ENCODE measurements around the gene CLIC4.
"Not testable (repeated sequence)": the region's sequence is repeated elsewhere in the genome, so short reads cannot be mapped to it uniquely, and the experiment has no call there.

The CLIC4 gene

DNA sequence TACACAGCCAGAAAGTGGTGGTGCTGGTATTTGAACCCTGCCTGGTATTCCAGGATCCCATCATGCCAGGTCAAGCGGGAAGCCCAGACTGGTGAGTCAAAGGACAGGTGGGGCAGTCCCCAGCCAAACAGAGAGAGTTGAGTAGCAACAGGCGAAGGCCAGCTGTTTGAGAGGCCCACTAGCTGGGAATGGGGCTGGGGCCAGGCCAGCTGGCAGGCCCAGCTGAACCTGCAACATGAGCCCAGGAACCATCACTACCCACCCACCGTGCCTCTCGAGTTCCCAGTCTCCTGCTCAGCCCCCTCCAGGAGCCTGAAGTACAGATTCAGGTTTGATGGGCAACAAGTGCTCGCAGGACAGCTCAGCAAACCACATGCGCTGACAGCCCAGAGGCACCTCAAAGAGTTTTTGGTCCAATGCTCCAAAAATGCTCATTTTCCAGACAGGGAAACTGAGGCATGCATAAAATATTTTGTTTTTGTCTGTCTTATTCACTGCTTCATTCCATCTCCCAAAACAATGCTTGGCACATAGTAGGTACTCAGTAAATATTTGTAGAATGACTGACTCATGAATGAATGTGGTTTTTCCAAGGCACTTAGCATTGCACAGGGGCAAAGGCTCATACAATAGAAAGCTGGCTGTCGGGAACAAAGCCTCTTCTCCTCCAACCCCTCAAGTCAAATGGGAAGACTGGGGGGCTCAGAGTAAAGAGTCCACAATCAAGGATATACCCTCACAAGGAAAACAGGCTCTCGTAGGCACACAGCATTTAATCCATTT lies 42.5 kb upstream of the CLIC4 start:
- peaks cover 17% of the 10 kb centered on the region for H3K27me3 Mint-ChIP-seq (ENCODE audit: low read depth, poor library complexity)
- no peak overlapping the region for H3K27ac Mint-ChIP-seq
- H3K9me3 Mint-ChIP-seq: no peaks in the 10 kb centered on the region
- no peak for DNase-seq
- TF ChIP-seq, protein P1, sequence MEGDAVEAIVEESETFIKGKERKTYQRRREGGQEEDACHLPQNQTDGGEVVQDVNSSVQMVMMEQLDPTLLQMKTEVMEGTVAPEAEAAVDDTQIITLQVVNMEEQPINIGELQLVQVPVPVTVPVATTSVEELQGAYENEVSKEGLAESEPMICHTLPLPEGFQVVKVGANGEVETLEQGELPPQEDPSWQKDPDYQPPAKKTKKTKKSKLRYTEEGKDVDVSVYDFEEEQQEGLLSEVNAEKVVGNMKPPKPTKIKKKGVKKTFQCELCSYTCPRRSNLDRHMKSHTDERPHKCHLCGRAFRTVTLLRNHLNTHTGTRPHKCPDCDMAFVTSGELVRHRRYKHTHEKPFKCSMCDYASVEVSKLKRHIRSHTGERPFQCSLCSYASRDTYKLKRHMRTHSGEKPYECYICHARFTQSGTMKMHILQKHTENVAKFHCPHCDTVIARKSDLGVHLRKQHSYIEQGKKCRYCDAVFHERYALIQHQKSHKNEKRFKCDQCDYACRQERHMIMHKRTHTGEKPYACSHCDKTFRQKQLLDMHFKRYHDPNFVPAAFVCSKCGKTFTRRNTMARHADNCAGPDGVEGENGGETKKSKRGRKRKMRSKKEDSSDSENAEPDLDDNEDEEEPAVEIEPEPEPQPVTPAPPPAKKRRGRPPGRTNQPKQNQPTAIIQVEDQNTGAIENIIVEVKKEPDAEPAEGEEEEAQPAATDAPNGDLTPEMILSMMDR (IDR thresholded peaks at IDR 0.05): no peak
- peaks cover 37% of the 10 kb centered on the region for H3K4me1 Mint-ChIP-seq
- H3K36me3 Mint-ChIP-seq (ENCODE audit: low read depth): no peaks in the 10 kb centered on the region
- H3K4me3 Mint-ChIP-seq: no peak overlapping the region

DNA sequence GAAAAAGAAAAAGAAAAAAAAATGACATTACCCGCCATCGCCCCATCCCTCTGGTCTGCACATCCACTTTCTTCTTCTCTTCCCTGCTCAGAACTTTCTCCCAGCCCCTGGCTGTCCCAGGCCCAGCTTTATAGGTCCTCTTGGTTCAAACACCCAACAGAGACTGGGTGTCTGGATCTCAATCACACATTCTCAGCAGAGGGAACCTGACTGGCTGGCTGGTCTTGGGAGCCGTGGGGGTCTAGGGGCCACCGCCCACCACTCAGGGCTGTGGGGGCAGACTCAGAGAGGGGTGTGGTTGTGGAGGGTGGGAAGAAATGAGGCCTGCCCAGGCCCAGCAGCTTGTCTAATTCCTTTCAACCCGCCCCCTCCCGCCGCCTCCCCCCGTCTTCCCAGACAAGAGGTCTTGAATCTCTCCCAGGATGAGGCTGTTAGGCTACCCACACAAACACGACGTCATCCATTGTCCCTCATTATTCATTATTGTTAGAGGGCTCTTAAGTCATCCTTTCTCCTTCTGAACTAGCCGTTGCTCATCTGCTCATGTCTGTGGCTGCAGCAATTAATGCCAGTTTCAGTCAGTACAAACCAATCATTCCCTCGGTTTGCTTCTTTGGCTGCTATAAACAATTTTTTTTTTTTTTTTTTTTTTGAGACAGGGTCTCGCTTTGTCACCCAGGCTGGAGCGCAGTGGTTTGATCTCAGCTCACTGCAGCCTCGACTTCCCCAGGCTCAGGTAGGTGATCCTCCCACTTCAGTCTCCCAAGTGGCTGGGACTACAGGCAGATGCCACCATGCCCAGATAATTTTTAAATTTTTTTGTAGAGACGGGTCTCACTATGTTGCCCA lies 40.6 kb upstream of the CLIC4 start:
- Mint-ChIP-seq H3K9me3 (no peaks in the 10 kb centered on the region), H3K27me3 (ENCODE audit: low read depth, poor library complexity) (peaks cover 17% of the 10 kb centered on the region), H3K36me3 (ENCODE audit: low read depth) (no peaks in the 10 kb centered on the region), H3K27ac (peak overlapping the region; percentile 69), H3K4me1 (peaks cover 37% of the 10 kb centered on the region), H3K4me3 (peak overlapping the region; percentile 3)
- TF ChIP-seq, protein P1 (IDR thresholded peaks at IDR 0.05): no peak
- no peak for DNase-seq

DNA sequence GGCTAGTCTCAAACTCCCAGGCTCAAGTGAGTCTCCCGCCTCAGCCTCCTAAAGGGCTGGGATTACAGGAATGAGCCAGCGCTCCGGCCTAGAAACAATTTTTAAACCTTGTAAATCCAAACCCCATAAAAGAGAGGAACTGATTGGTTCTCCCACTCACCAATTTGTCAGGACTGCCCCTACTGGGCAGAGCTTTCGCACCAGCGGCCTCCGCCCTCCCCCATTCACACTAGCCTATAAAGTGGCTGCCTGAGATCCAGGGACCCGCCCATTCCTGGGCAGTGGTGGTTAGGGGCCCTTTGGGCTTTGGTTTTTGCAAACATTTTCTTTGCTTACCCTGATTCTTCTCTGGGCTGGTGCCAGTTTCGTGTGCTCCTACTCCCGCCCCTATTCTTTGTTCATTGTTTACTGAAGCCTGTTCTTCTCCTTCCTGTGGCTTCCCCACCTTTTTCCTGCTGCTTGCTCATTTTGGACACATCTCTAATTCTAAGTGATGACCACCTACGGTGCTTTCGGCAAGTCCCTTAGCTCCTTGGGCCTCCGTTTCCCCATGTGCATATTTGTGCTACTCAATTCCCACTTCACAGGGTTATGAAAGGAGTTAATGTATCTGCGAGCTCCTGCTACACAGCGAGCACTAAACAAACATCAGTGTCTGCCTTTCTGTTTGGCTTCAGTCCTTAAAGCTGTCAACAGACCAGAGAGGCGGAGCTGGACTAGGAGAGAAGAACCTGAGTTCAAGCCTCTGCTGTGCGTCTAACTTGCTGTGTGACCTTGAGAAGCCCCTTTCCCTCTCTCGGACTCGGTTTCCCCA lies 39.8 kb upstream of the CLIC4 start:
- H3K36me3 Mint-ChIP-seq (ENCODE audit: low read depth): no peaks in the 10 kb centered on the region
- H3K27me3 Mint-ChIP-seq (ENCODE audit: low read depth, poor library complexity): peaks cover 13% of the 10 kb centered on the region
- DNase-seq: peak; percentile 69
- H3K4me3 Mint-ChIP-seq: peak overlapping the region; percentile 3
- TF ChIP-seq, protein P1 (IDR thresholded peaks at IDR 0.05): no peak
- H3K27ac Mint-ChIP-seq: peak overlapping the region; percentile 65
- H3K9me3 Mint-ChIP-seq: no peaks in the 10 kb centered on the region
- H3K4me1 Mint-ChIP-seq: peaks cover 37% of the 10 kb centered on the region

DNA sequence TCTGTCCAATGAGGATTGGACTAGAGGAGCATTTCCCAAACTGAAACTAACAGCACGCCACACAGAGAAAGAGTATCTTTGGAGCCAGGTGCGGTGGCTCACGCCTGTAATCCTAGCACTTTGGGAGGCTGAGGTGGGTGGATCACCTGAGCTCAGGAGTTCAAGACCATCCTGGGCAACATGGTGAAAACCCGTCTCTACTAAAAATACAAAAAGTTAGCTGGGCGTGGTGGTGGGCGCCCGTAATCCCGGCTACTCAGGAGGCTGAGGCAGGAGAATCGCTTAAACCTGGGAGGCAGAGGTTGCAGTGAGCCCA lies 39.2 kb upstream of the CLIC4 start:
- not testable (repeated sequence) for DNase-seq; H3K36me3 Mint-ChIP-seq (ENCODE audit: low read depth); H3K27ac Mint-ChIP-seq; H3K9me3 Mint-ChIP-seq; H3K4me3 Mint-ChIP-seq
- peaks cover 37% of the 10 kb centered on the region for H3K4me1 Mint-ChIP-seq
- H3K27me3 Mint-ChIP-seq (ENCODE audit: low read depth, poor library complexity): peaks cover 15% of the 10 kb centered on the region

DNA sequence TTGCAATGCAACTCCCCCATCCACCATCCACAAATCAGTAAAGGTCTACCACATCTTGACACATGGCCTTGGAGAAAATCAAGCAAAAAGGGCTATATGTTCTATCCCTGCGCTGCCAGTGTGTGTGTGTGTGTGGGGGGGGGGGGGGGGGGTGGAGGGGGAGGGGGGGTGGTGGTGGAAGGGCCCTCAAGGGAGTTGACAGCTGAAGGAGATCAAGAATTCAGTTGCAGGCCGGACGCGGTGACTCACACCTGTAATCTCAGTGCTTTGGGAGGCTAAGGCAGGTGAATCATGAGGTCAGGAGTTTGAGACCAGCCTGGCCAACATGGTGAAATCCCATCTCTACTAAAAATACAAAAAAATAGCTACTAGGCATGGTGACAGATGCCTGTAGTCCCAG lies 37.6 kb upstream of the CLIC4 start:
- Mint-ChIP-seq H3K4me3 (no peak overlapping the region), H3K27me3 (ENCODE audit: low read depth, poor library complexity) (peaks cover 17% of the 10 kb centered on the region), H3K27ac (no peak overlapping the region), H3K36me3 (ENCODE audit: low read depth) (no peaks in the 10 kb centered on the region), H3K9me3 (no peaks in the 10 kb centered on the region), H3K4me1 (peaks cover 31% of the 10 kb centered on the region)
- TF ChIP-seq, protein P1 (IDR thresholded peaks at IDR 0.05): no peak
- DNase-seq: no peak

DNA sequence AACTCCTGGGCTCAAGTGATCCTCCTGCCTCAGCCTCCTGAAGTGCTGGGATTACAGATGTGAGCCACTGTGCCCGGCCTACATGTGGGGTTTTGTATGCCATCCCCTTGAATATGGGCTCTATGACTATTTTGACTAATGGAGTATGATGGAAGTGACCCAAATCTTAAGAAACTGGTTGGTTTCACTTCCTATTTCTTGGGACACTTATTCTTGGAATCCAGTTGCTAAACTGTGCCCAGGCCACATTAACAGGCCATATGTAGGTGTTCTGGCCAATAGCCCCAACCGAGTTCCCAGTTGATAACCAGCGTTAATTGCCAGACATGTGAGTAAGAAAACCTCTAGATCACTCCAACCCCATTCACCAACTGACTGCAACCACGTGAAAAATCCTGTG lies 36.3 kb upstream of the CLIC4 start:
- Mint-ChIP-seq H3K27me3 (ENCODE audit: low read depth, poor library complexity) (peaks cover 17% of the 10 kb centered on the region), H3K4me3 (no peak overlapping the region), H3K27ac (no peak overlapping the region), H3K36me3 (ENCODE audit: low read depth) (no peaks in the 10 kb centered on the region), H3K4me1 (peaks cover 26% of the 10 kb centered on the region), H3K9me3 (no peaks in the 10 kb centered on the region)
- TF ChIP-seq, protein P1 (IDR thresholded peaks at IDR 0.05): no peak
- DNase-seq: no peak
